Heart right ventricle (tissue), 16 donors: Measurements from ENCODE around the gene GALNTL6. TPM values are rescaled to one million over a fixed set of nuclear protein-coding genes. Genes with fewer than 3 reads are reported as not detected.
"Not testable (repeated sequence)": the region's sequence is repeated elsewhere in the genome, so short reads cannot be mapped to it uniquely, and the experiment has no call there.

ENCODE experiments used
- ATAC-seq, 8 donors: fragments of 200-7000 bp; cut with Tn5 transposase; one replicate each; pipeline ENCODE4 v1.9.1; 2020; ENCODE audit warnings: mild to moderate bottlenecking in 8 of 8, moderate library complexity in 8 of 8, moderate number of reproducible peaks in 1 of 8
- DNase-seq, 2 donors: peaks; one replicate each; pipeline ENCODE4 v3.0.0-alpha.2; 2020
- H3K27ac ChIP-seq, 10 donors: fragments of 200-600 bp; sonication (generic) in 2 of 10; one replicate each; pipeline versions ENCODE4 v1.5.0 to v1.8.0; 2020 to 2022; ENCODE audit warnings: mild to moderate bottlenecking in 3 of 10
- H3K27me3 ChIP-seq, 7 donors: fragments of 200-600 bp; one replicate each; pipeline ENCODE4 v1.8.0; 2021 to 2022; ENCODE audit warnings: mild to moderate bottlenecking in 2 of 7
- H3K36me3 ChIP-seq, 9 donors: fragments of 200-600 bp; sonication (generic) in 1 of 9; one replicate each; pipeline versions ENCODE4 v1.5.0 to v1.8.0; 2020 to 2022; ENCODE audit warnings: mild to moderate bottlenecking in 2 of 9
- H3K4me1 ChIP-seq, 9 donors: fragments of 200-600 bp; sonication (generic) in 1 of 9; one replicate each; pipeline versions ENCODE4 v1.5.0 to v1.8.0; 2020 to 2022; ENCODE audit warnings: mild to moderate bottlenecking in 4 of 9
- H3K4me3 ChIP-seq, 10 donors: fragments of 200-600 bp; sonication (generic) in 2 of 10; one replicate each; pipeline versions ENCODE4 v1.5.0 to v1.8.0; 2020 to 2022; ENCODE audit warnings: mild to moderate bottlenecking in 7 of 10, moderate library complexity in 2 of 10
- H3K9me3 ChIP-seq, 11 donors: fragments of 200-600 bp in 10 of 11; sonication (generic) in 2 of 11; one replicate each; pipeline versions ENCODE4 v1.5.0 to v1.8.0; 2013 to 2022; ENCODE audit warnings: mild to moderate bottlenecking in 2 of 11, control low read depth in 1 of 11, moderate library complexity in 1 of 11
- CTCF ChIP-seq, 9 donors: fragments of 200-600 bp; sonication (generic) in 2 of 9; IDR thresholded peaks; one replicate each; pipeline versions ENCODE4 v1.5.0 to v1.8.0; 2021 to 2022; ENCODE audit warnings: antibody characterized with exemption in 9 of 9, mild to moderate bottlenecking in 5 of 9, moderate library complexity in 1 of 9
- WGBS, 2 donors: extraction: QIAGEN DNeasy Blood & Tissue Kit; methylation state at CpG; one replicate each; pipeline ENCODE4 v1.1.7; 2013; ENCODE audit warnings: inconsistent platforms in 1 of 2; 5-methylcytosine and 5-hydroxymethylcytosine counted together
- intact Hi-C, 10 donors: fragments of 100-400 bp; cut with DNase I; formaldehyde crosslinking; loops; one replicate each; pipeline versions ENCODE4 v1.11.1 to v1.14.2; 2022
- polyA plus RNA-seq, 2 donors: library from polyadenylated mRNA; stranded (reverse); fragments of 200-250 nt; gene quantifications; one replicate each; pipeline ENCODE4 v1.2.3, GENCODE V29; 2013
- total RNA-seq, 10 donors: library from RNA; stranded (reverse); fragmentation: NEBNext Ultra II Directional in 3 of 10; extraction: Animal tissue kit (Norgen Biotek cat#: 25700) in 3 of 10; gene quantifications; one replicate each; pipeline versions ENCODE4 v1.2.1 to v1.2.4, GENCODE V29; 2021 to 2023
- donor health status: Arrhythmogenic right ventricular cardiomyopathy.
- donor health status: ischemic (EF 13 %, LVEDD 7.1; RV severe dilation, severe dysfunction).
- donor health status: healthy with polysubstance abuse.
- donor health status: DM: no; HTN: yes; CAD: no.
- donor health status: DM: no; HTN: no; CAD: no.
- donor health status: ischemic (EF 25% LVEDD 6.9; RV normal size, moderate dysfunction).
- donor health status: ischemic (EF 25% LVEDD 5.7; RV mildly dilated, moderate dysfunction).
- donor health status: healthy.
- donor health status: DM: yes; HTN: yes; CAD: no.
- donor health status: Ischemic cardiomyopathy.
- donor health status: ischemic (EF 35%, LVEDD 5.7; RV mildly dilated, moderate dysfunction).
- donor health status: nonischemic (EF 11% LVEDD 7.7; RV severe dilation, severe dysfunction).
- donor health status: DM: yes; HTN: yes; CAD: no.
- donor health status: PGD.
- donor health status: ischemic (EF 29% LVEDD 5.4; RV normal size, mild dysfunction).
- donor health status: nonischemic (EF 23%, LVEDD 6.1; RV moderate dilation, normal function).

GALNTL6 gene
- total and polyA plus RNA-seq, 12 donors, result 0.14 to 2.6 (median 0.49) TPM; not detected in 6

- intact Hi-C loops, result no loop called here
- Histone ChIP-seq H3K4me1 (no peaks in the 10 kb centered on the region), H3K4me3 (no peak overlapping the region), H3K27me3 (no peaks in the 10 kb centered on the region), H3K27ac (no peak overlapping the region), H3K36me3 (no peaks in the 10 kb centered on the region), H3K9me3 (peaks cover 0 to 45% (median 10%) of the 10 kb centered on the region in 11 donors)
- ATAC-seq, result no peak
- DNase-seq, result no peak
- WGBS, 2 donors, result 69 to 71% methylated on average over 3 of the region's 3 CpGs
- TF ChIP-seq CTCF (IDR thresholded peaks at IDR 0.05), result no peak
Observed at GRCh38 chr4:172897046-172897445, 1083.8 kb downstream of the GALNTL6 start.

DNA sequence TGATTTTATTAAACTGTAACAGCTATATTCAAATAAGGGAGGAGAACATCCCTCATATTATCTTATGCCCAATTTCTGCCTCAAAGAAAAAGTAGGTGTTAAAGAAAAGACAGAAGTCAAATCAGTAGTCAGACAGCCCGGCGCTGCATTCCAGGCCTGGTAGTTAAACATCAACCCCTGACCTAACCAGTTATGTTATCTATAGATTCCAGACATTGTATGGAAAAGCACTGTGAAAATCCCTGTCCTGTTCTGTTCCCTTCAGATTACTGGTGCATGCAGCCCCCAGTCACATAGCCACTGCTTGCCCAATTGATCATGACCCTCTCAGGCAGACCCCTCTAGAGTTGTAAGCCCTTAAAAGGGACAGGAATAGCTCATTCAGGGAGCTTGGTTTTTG is 1085.5 kb downstream of the GALNTL6 start:
- ATAC-seq, result no peak
- Histone ChIP-seq H3K36me3 (no peaks in the 10 kb centered on the region), H3K4me3 (no peak overlapping the region), H3K27ac (no peak overlapping the region), H3K27me3 (no peaks in the 10 kb centered on the region), H3K4me1 (no peaks in the 10 kb centered on the region), H3K9me3 (peaks cover 0 to 39% (median 10%) of the 10 kb centered on the region in 11 donors)
- no peak for TF ChIP-seq CTCF (IDR thresholded peaks at IDR 0.05)
- WGBS, 2 donors, result 66 to 69% methylated on average over 2 of the region's 2 CpGs
- no peak for DNase-seq
- intact Hi-C loops, result no loop called here

DNA sequence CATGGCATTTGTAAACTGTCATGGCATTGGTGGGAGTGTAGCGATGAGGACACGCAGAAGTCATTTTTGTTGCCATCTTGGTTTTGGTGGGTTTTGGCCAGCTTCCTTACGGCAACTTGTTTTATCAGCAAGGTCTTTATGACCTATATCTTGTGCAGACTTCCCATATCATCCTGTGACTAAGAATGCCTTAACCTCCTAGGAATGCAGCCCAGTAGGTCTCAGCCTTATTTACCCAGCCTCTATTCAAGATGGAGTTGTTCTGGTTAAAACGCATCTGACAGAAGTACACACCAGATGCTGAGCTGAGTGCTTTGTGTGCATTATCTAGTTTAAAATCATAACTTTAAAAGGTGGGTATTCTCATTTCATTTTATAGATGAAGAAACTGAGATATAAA is 1086.7 kb downstream of the GALNTL6 start:
- WGBS, 2 donors, result 86 to 91% methylated on average over 4 of the region's 4 CpGs
- DNase-seq (no peak), ATAC-seq (no peak)
- no peak for TF ChIP-seq CTCF (IDR thresholded peaks at IDR 0.05)
- Histone ChIP-seq H3K4me3 (no peak overlapping the region), H3K27ac (no peak overlapping the region), H3K27me3 (no peaks in the 10 kb centered on the region), H3K36me3 (no peaks in the 10 kb centered on the region), H3K4me1 (no peaks in the 10 kb centered on the region), H3K9me3 (peaks cover 0 to 30% (median 10%) of the 10 kb centered on the region in 11 donors)
- intact Hi-C loops, result no loop called here

DNA sequence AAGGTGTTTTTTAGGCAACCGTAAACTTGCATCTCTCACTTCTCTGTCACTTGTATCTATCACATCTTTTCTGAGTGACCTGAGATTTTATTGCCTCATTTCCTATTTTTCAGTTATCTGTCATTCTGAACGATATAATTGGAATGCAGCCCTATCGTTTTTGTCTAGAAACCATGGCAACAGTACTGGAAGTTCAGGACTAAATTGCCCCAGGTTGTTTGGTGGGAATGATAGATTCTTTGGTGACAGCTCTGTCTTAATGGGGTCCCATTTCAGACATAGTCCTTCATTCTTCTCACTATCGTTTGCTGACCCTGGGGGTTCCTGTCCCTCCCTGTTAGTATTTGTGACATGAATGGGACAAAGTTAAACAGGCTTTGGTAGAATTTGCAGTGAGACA is 1087.7 kb downstream of the GALNTL6 start:
- ATAC-seq, result no peak

GRCh38 chr4:172912468-172912867 is 1099.3 kb downstream of the GALNTL6 start:
- DNase-seq, H3K27me3 ChIP-seq, ATAC-seq, H3K4me3 ChIP-seq, H3K27ac ChIP-seq, H3K4me1 ChIP-seq, H3K36me3 ChIP-seq, intact Hi-C loops: not testable (repeated sequence)
- WGBS, 2 donors, result 78 to 82% methylated on average over 8 of the region's 8 CpGs
- peaks cover 0 to 10% (median 0%) of the 10 kb centered on the region in 11 donors for H3K9me3 ChIP-seq

More for the DNA sequence above, 1087.7 kb downstream of the GALNTL6 start:
- 50 to 58% methylated on average over 4 of the region's 4 CpGs for WGBS, 2 donors
- no peak overlapping the region for H3K4me3 ChIP-seq
- H3K36me3 ChIP-seq, result no peaks in the 10 kb centered on the region
- H3K4me1 ChIP-seq, result no peaks in the 10 kb centered on the region
- no peak for TF ChIP-seq CTCF (IDR thresholded peaks at IDR 0.05)
- H3K27ac ChIP-seq, result no peak overlapping the region
- no peaks in the 10 kb centered on the region for H3K27me3 ChIP-seq
- no peak for DNase-seq
- H3K9me3 ChIP-seq, result peaks cover 0 to 19% (median under 1%) of the 10 kb centered on the region in 11 donors
- intact Hi-C loops, result no loop called here

DNA sequence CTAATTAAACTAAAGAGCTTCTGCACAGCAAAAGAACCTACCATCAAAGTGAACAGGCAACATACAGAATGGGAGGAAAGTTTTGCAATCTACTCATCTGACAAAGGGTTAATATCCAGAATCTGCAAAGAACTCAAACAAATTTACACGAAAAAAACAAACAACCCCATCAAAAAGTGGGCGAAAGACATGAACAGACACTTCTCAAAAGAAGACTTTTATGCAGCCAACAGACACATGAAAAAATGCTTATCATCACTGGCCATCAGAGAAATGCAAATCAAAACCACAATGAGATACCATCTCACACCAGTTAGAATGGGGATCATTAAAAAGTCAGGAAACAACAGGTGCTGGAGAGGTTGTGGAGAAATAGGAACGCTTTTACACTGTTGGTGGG is 1104.2 kb downstream of the GALNTL6 start:
- 80 to 85% methylated on average over 3 of the region's 3 CpGs for WGBS, 2 donors
- peaks cover 0 to 11% (median 0%) of the 10 kb centered on the region in 11 donors for H3K9me3 ChIP-seq
- H3K36me3 ChIP-seq, H3K27me3 ChIP-seq, H3K4me3 ChIP-seq, intact Hi-C loops, H3K27ac ChIP-seq, DNase-seq, ATAC-seq, H3K4me1 ChIP-seq: not testable (repeated sequence)
